Chondrocyte (in vitro differentiated cells): Measurements from ENCODE around the gene PLXNA4. TPM values are rescaled to one million over a fixed set of nuclear protein-coding genes. Genes with fewer than 3 reads are reported as not detected.

Experiments
- DNase-seq: peaks from one replicate; pipeline ENCODE4 v3.0.0; 2021; ENCODE audit warnings: mixed read lengths, low spot score
- H3K27ac Mint-ChIP-seq: one replicate; pipeline ENCODE4 v1.8.0; 2021; ENCODE audit warnings: mild to moderate bottlenecking, moderate library complexity, mixed read lengths; ENCODE audit not compliant: unreplicated experiment
- H3K27me3 Mint-ChIP-seq: 2 replicates; pipeline ENCODE4 v1.8.0; 2021; ENCODE audit warnings: low read depth, mixed read lengths
- H3K36me3 Mint-ChIP-seq: 2 replicates; pipeline ENCODE4 v1.8.0; 2021; ENCODE audit warnings: low read depth, mixed read lengths
- H3K4me1 Mint-ChIP-seq: 2 replicates; pipeline ENCODE4 v1.8.0; 2021; ENCODE audit warnings: low read depth, mild to moderate bottlenecking, mixed read lengths
- H3K4me3 Mint-ChIP-seq: one replicate; pipeline ENCODE4 v1.8.0; 2021; ENCODE audit warnings: mild to moderate bottlenecking, moderate library complexity, mixed read lengths; ENCODE audit not compliant: unreplicated experiment
- H3K9me3 Mint-ChIP-seq: 2 replicates; pipeline ENCODE4 v1.8.0; 2021; ENCODE audit warnings: low read depth, mixed read lengths
- CTCF ChIP-seq: fragments of 200-600 bp; sonication (generic); IDR thresholded peaks from 2 replicates; pipeline ENCODE4 v1.5.0; 2021; ENCODE audit warnings: antibody characterized with exemption, mild to moderate bottlenecking, moderate library complexity
- total RNA-seq: library from RNA; stranded (reverse); gene quantifications from 3 replicates; pipeline ENCODE4 v1.2.1, GENCODE V29; 2021

Gene PLXNA4
- total RNA-seq, 1 donor from 2014 or later: 11.3 TPM

DNA sequence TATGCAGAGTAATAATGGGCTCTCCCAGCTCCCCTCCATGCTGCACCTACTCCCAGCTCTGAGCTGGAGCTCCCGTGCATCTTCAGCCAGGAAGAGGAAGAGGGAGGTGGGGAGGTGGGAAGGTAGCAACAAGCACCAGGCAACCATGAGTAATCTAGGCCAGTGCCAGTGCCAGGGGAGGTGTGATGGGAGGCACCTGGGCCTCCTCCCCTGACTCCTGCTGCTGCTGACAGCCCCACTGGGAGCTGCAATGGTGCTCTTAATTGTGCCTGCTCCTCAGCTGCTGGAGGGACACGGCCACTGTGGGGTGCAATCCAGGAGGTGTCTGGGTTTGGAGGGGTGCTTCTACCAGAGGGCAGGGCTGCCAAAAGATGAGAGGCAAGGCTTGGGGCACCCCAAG is 243.0 kb downstream of the PLXNA4 start:
- H3K4me3 Mint-ChIP-seq: no peak overlapping the region
- H3K9me3 Mint-ChIP-seq: no peaks in the 10 kb centered on the region
- TF ChIP-seq CTCF: no peak
- no peak for DNase-seq
- no peaks in the 10 kb centered on the region for H3K36me3 Mint-ChIP-seq
- H3K4me1 Mint-ChIP-seq: peaks cover 10% of the 10 kb centered on the region
- no peak overlapping the region for H3K27ac Mint-ChIP-seq
- no peaks in the 10 kb centered on the region for H3K27me3 Mint-ChIP-seq

GRCh38 chr7:132328760-132329159 is 247.5 kb downstream of the PLXNA4 start:
- no peaks in the 10 kb centered on the region for H3K36me3 Mint-ChIP-seq
- no peaks in the 10 kb centered on the region for H3K4me1 Mint-ChIP-seq
- no peak for TF ChIP-seq CTCF
- H3K27me3 Mint-ChIP-seq: peaks cover 7% of the 10 kb centered on the region
- no peak overlapping the region for H3K4me3 Mint-ChIP-seq
- H3K27ac Mint-ChIP-seq: no peak overlapping the region
- no peak for DNase-seq
- H3K9me3 Mint-ChIP-seq: no peaks in the 10 kb centered on the region

DNA sequence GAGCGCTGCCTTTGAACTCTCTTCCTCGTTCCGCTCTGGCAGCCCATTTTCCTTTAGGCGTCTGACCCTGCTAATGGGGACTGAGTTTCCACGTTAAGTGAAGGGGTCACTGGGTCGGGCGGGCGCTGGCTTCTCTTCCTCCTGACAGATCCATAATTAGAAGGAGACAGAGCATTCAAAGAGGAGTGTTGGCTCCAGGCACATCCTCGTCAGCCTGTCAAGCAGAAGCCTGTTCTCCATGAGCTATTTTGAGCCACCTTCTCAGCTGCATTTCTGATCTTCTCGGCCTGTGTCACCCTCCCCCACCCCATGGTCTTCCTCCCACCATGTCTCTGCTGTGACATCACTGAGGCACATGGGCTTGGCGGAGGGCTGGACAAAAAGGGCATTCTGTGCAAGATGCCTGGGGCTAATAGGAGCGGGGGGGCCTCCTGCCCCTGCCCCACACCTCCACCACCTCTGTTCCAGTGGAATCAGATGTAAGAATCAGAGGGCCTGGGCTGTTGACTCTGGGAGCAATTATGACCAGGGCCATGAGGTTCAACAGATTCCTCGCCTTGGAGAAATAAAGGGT is 248.1 kb downstream of the PLXNA4 start:
- no peaks in the 10 kb centered on the region for H3K4me1 Mint-ChIP-seq
- no peak overlapping the region for H3K4me3 Mint-ChIP-seq
- peaks cover 7% of the 10 kb centered on the region for H3K27me3 Mint-ChIP-seq
- H3K36me3 Mint-ChIP-seq: no peaks in the 10 kb centered on the region
- H3K9me3 Mint-ChIP-seq: no peaks in the 10 kb centered on the region
- no peak for DNase-seq
- TF ChIP-seq CTCF: no peak
- H3K27ac Mint-ChIP-seq: no peak overlapping the region

DNA sequence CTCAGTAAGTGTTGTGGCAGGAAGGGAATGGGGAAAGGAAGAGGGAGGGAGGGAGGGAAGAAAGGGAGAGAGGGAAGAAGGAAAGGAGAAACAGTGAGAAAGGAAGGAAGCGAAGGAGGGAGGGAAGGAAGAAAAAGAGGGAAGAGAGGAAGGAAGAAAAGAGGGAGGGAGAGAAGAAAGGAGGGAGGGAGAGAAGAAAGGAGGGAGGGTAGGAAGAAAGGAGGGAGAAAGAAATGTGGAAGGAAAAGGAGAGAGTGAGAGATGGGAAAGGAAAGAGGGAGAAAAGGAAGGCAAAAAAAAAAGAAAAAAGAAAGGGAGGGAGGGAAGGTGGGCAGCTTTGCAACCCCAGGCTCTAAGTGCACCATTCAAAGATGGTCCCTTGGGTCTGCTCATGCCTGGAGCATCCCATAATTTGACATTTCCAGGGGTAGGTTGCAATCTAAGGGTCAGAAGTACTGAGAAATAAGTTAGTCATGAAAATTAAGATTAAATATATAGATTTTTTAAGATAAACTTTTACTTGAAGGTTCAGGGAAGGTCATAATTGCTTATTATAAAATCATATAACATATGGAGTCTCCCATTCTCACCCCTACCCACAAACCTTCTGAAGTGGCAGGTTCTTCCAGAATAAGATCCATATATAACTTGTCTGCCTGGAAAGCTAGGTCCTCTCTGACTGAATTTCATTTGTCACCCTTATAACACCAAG is 249.2 kb downstream of the PLXNA4 start:
- no peak for DNase-seq
- Mint-ChIP-seq H3K36me3 (no peaks in the 10 kb centered on the region), H3K4me1 (no peaks in the 10 kb centered on the region), H3K9me3 (no peaks in the 10 kb centered on the region), H3K27ac (no peak overlapping the region), H3K27me3 (peaks cover 7% of the 10 kb centered on the region), H3K4me3 (no peak overlapping the region)
- TF ChIP-seq CTCF: no peak

DNA sequence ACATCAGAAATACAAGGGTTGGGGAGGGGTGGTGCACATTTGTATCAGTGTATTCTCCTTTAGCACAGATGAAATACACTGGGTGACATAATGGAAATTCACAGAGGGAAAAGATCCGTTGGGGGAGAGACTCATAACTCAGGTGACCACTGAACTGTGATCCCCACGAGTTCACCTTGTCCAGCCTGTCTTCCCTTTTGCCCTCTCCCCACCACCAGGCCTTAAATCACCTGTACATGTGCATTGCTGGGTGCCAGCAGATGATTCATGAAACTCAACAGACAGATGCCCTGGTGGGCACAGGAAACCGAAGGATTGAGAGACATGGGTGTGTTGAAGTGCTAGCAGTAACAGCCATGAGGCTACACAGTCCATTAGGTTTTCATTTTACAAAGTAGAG is 253.3 kb downstream of the PLXNA4 start:
- peaks cover 12% of the 10 kb centered on the region for H3K27me3 Mint-ChIP-seq
- H3K4me1 Mint-ChIP-seq: peaks cover 13% of the 10 kb centered on the region
- no peak overlapping the region for H3K4me3 Mint-ChIP-seq
- DNase-seq: no peak
- no peaks in the 10 kb centered on the region for H3K36me3 Mint-ChIP-seq
- H3K27ac Mint-ChIP-seq: no peak overlapping the region
- TF ChIP-seq CTCF: no peak
- no peaks in the 10 kb centered on the region for H3K9me3 Mint-ChIP-seq
